ENCODE results near the gene FYB1. TPM values are rescaled to one million over a fixed set of nuclear protein-coding genes. Genes with fewer than 3 reads are reported as not detected.

Gene FYB1
- total and polyA plus RNA-seq, 2 experiments from 2014 or later: not detected

DNA sequence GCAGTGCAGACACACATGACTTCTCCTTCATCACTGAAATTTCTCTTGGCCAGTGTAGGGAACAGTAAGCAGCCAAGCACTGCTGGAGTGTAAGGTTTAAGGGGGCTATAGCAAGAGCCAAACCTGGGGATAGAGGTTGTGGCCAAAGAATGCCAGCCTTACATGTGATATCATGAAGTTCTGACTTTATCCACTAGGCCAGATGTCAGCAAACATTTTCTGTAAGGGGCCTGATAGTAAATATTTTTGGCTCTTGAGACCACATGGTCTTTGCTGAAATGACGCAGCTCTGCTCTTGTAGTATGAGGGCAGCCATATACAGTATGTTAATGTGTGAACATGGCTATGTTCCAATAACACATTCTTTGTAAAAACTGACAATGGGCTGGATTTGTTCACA, 29.7 kb upstream of the FYB1 start:
- Histone ChIP-seq H3K4me3 (no peak overlapping the region), H3K36me3 (ENCODE audit: insufficient read depth) (no peaks in the 10 kb centered on the region), H3K9me2 (ENCODE audit: insufficient read depth) (no peaks in the 10 kb centered on the region), H4K20me1 (replicated peaks; ENCODE audit: insufficient read depth) (no peaks in the 10 kb centered on the region), H2AFZ (no peak overlapping the region), H3K79me2 (replicated peaks; ENCODE audit: insufficient read depth) (no peaks in the 10 kb centered on the region), H3K27me3 (ENCODE audit: insufficient read depth) (no peaks in the 10 kb centered on the region), H3F3A (replicated peaks; ENCODE audit: low read depth) (no peaks in the 10 kb centered on the region), H3K27ac (ENCODE audit: low read depth) (no peak overlapping the region), H3K4me1 (ENCODE audit: insufficient read depth) (no peaks in the 10 kb centered on the region), H3K4me2 (no peak overlapping the region)
- no peak overlapping the region for H3K27ac Mint-ChIP-seq
- H3K36me3 Mint-ChIP-seq (ENCODE audit: low read depth): no peaks in the 10 kb centered on the region
- TF ChIP-seq NANOG (IDR thresholded peaks at IDR 0.05; ENCODE audit: borderline replicate concordance): no peak
- no peak for TF ChIP-seq POLR2AphosphoS5 (IDR thresholded peaks at IDR 0.05; ENCODE audit: low read depth)
- TF ChIP-seq, protein P1, sequence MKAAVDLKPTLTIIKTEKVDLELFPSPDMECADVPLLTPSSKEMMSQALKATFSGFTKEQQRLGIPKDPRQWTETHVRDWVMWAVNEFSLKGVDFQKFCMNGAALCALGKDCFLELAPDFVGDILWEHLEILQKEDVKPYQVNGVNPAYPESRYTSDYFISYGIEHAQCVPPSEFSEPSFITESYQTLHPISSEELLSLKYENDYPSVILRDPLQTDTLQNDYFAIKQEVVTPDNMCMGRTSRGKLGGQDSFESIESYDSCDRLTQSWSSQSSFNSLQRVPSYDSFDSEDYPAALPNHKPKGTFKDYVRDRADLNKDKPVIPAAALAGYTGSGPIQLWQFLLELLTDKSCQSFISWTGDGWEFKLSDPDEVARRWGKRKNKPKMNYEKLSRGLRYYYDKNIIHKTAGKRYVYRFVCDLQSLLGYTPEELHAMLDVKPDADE (IDR thresholded peaks at IDR 0.05): no peak
- no peak for TF ChIP-seq CREB1 (CRISPR knock-in tag; IDR thresholded peaks at IDR 0.05; ENCODE audit: low read depth)
- TF ChIP-seq, protein P2, sequence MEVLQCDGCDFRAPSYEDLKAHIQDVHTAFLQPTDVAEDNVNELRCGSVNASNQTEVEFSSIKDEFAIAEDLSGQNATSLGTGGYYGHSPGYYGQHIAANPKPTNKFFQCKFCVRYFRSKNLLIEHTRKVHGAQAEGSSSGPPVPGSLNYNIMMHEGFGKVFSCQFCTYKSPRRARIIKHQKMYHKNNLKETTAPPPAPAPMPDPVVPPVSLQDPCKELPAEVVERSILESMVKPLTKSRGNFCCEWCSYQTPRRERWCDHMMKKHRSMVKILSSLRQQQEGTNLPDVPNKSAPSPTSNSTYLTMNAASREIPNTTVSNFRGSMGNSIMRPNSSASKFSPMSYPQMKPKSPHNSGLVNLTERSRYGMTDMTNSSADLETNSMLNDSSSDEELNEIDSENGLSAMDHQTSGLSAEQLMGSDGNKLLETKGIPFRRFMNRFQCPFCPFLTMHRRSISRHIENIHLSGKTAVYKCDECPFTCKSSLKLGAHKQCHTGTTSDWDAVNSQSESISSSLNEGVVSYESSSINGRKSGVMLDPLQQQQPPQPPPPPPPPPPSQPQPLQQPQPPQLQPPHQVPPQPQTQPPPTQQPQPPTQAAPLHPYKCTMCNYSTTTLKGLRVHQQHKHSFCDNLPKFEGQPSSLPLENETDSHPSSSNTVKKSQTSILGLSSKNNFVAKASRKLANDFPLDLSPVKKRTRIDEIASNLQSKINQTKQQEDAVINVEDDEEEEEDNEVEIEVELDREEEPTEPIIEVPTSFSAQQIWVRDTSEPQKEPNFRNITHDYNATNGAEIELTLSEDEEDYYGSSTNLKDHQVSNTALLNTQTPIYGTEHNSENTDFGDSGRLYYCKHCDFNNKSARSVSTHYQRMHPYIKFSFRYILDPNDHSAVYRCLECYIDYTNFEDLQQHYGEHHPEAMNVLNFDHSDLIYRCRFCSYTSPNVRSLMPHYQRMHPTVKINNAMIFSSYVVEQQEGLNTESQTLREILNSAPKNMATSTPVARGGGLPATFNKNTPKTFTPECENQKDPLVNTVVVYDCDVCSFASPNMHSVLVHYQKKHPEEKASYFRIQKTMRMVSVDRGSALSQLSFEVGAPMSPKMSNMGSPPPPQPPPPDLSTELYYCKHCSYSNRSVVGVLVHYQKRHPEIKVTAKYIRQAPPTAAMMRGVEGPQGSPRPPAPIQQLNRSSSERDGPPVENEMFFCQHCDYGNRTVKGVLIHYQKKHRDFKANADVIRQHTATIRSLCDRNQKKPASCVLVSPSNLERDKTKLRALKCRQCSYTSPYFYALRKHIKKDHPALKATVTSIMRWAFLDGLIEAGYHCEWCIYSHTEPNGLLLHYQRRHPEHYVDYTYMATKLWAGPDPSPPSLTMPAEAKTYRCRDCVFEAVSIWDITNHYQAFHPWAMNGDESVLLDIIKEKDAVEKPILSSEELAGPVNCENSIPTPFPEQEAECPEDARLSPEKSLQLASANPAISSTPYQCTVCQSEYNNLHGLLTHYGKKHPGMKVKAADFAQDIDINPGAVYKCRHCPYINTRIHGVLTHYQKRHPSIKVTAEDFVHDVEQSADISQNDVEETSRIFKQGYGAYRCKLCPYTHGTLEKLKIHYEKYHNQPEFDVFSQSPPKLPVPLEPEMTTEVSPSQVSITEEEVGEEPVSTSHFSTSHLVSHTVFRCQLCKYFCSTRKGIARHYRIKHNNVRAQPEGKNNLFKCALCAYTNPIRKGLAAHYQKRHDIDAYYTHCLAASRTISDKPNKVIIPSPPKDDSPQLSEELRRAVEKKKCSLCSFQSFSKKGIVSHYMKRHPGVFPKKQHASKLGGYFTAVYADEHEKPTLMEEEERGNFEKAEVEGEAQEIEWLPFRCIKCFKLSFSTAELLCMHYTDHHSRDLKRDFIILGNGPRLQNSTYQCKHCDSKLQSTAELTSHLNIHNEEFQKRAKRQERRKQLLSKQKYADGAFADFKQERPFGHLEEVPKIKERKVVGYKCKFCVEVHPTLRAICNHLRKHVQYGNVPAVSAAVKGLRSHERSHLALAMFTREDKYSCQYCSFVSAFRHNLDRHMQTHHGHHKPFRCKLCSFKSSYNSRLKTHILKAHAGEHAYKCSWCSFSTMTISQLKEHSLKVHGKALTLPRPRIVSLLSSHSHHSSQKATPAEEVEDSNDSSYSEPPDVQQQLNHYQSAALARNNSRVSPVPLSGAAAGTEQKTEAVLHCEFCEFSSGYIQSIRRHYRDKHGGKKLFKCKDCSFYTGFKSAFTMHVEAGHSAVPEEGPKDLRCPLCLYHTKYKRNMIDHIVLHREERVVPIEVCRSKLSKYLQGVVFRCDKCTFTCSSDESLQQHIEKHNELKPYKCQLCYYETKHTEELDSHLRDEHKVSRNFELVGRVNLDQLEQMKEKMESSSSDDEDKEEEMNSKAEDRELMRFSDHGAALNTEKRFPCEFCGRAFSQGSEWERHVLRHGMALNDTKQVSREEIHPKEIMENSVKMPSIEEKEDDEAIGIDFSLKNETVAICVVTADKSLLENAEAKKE (CRISPR knock-in tag; IDR thresholded peaks at IDR 0.05): no peak
- no peak for TF ChIP-seq ZNF331 (CRISPR knock-in tag; IDR thresholded peaks at IDR 0.05; ENCODE audit: low read depth)
- no peak for TF ChIP-seq STAT1 (IDR thresholded peaks at IDR 0.05; ENCODE audit: unreplicated experiment)
- no peak for TF ChIP-seq REST (IDR thresholded peaks at IDR 0.05; ENCODE audit: unreplicated experiment)
- no peak for TF ChIP-seq JUNB (IDR thresholded peaks at IDR 0.05; ENCODE audit: unreplicated experiment)
- TF ChIP-seq, protein P3, sequence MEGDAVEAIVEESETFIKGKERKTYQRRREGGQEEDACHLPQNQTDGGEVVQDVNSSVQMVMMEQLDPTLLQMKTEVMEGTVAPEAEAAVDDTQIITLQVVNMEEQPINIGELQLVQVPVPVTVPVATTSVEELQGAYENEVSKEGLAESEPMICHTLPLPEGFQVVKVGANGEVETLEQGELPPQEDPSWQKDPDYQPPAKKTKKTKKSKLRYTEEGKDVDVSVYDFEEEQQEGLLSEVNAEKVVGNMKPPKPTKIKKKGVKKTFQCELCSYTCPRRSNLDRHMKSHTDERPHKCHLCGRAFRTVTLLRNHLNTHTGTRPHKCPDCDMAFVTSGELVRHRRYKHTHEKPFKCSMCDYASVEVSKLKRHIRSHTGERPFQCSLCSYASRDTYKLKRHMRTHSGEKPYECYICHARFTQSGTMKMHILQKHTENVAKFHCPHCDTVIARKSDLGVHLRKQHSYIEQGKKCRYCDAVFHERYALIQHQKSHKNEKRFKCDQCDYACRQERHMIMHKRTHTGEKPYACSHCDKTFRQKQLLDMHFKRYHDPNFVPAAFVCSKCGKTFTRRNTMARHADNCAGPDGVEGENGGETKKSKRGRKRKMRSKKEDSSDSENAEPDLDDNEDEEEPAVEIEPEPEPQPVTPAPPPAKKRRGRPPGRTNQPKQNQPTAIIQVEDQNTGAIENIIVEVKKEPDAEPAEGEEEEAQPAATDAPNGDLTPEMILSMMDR (conservative IDR thresholded peaks at IDR 0.05; ENCODE audit: low read depth in 2 of 2): no peak
- DNase-seq (ENCODE audit: low spot score) (no peak), ATAC-seq (no peak)
- no peaks in the 10 kb centered on the region for H3K27me3 Mint-ChIP-seq (ENCODE audit: insufficient read depth, low read depth, poor library complexity)
- H3K4me3 Mint-ChIP-seq: no peak overlapping the region
- H3K4me1 Mint-ChIP-seq: no peaks in the 10 kb centered on the region
- H3K9me3 Mint-ChIP-seq: no peaks in the 10 kb centered on the region

Data from GM23338 (cell line).